ENCODE measurements around the gene CMKLR1. TPM values are rescaled to one million over a fixed set of nuclear protein-coding genes. Genes with fewer than 3 reads are reported as not detected.

Gene CMKLR1
- total RNA-seq, 1 donor from 2014 or later, result 47.5 TPM

GRCh38 chr12:108315486-108316105 is 23.5 kb downstream of the CMKLR1 start:
- H3K4me1 Mint-ChIP-seq (ENCODE audit: unreplicated experiment), result peaks cover 56% of the 10 kb centered on the region
- no peaks in the 10 kb centered on the region for H3K27me3 Mint-ChIP-seq (ENCODE audit: unreplicated experiment)
- H3K9me3 Mint-ChIP-seq (ENCODE audit: unreplicated experiment), result no peaks in the 10 kb centered on the region
- H3K27ac Mint-ChIP-seq (ENCODE audit: unreplicated experiment), result peak overlapping the region; percentile 96
- H3K4me3 Mint-ChIP-seq (ENCODE audit: unreplicated experiment), result no peak overlapping the region
- no peak for DNase-seq (ENCODE audit: extremely low spot score, unreplicated experiment)
- peaks cover 23% of the 10 kb centered on the region for H3K36me3 Mint-ChIP-seq (ENCODE audit: unreplicated experiment)
- TF ChIP-seq, protein P1, sequence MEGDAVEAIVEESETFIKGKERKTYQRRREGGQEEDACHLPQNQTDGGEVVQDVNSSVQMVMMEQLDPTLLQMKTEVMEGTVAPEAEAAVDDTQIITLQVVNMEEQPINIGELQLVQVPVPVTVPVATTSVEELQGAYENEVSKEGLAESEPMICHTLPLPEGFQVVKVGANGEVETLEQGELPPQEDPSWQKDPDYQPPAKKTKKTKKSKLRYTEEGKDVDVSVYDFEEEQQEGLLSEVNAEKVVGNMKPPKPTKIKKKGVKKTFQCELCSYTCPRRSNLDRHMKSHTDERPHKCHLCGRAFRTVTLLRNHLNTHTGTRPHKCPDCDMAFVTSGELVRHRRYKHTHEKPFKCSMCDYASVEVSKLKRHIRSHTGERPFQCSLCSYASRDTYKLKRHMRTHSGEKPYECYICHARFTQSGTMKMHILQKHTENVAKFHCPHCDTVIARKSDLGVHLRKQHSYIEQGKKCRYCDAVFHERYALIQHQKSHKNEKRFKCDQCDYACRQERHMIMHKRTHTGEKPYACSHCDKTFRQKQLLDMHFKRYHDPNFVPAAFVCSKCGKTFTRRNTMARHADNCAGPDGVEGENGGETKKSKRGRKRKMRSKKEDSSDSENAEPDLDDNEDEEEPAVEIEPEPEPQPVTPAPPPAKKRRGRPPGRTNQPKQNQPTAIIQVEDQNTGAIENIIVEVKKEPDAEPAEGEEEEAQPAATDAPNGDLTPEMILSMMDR (IDR thresholded peaks at IDR 0.05), result no peak

DNA sequence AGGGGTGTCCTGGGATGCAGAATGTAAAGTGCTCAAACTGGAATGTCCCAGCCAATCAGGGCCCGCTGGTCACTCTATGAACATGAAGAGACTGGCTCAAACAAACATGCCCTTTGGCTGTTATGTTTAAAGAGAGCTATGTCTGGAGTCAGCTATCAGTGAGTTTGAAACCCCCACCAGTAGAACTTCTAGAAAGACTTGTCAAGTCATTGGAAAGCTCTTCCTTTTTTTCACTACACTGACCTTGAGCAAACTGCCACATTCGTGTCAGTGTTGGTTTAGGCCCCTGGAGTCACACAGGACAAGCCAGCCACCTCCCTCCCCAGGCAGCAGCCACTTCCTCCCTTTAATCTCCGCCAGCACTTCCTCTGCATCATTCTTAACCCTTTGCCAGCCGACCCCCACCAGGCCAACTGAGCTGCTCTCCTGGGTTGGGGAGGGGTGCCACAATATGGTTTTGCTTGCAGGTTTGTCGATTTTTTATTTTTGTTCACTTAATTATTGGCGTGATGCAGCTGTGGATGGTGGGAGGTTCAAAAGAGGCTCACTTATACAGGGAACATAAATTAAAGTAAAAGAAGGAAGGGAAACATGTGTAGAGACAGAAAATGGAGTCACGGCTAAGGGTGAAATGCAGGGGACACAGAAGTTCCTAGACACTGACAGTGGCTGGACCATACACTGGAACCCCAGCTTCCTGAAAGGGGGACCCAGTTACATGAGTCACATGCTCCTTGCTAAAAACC is 25.3 kb downstream of the CMKLR1 start:
- H3K36me3 Mint-ChIP-seq (ENCODE audit: unreplicated experiment), result peaks cover 20% of the 10 kb centered on the region
- no peaks in the 10 kb centered on the region for H3K27me3 Mint-ChIP-seq (ENCODE audit: unreplicated experiment)
- peak overlapping the region; percentile 10 for H3K4me3 Mint-ChIP-seq (ENCODE audit: unreplicated experiment)
- no peaks in the 10 kb centered on the region for H3K9me3 Mint-ChIP-seq (ENCODE audit: unreplicated experiment)
- DNase-seq (ENCODE audit: extremely low spot score, unreplicated experiment), result no peak
- peak overlapping the region; percentile 96 for H3K27ac Mint-ChIP-seq (ENCODE audit: unreplicated experiment)
- TF ChIP-seq, protein P1 (IDR thresholded peaks at IDR 0.05), result no peak
- peaks cover 64% of the 10 kb centered on the region for H3K4me1 Mint-ChIP-seq (ENCODE audit: unreplicated experiment)

DNA sequence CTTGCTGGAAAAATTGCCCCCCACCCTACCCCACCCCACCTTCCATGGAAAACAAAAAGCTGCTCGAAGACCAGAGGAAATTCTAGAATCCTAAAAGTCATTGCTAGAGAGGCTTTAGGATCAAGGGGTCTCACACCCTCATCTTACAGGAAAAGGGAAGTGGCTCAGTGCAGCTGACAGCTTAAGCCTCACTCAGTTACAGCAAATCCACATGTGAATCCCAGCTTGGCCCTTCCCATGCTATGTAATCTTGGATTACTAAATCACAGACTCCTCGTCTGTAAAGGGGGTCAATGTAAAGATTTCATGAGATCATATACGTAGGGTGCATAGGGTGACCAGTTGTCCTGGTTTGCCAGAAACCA is 25.9 kb downstream of the CMKLR1 start:
- TF ChIP-seq, protein P1 (IDR thresholded peaks at IDR 0.05), result no peak
- Mint-ChIP-seq H3K4me1 (ENCODE audit: unreplicated experiment) (peaks cover 66% of the 10 kb centered on the region), H3K27ac (ENCODE audit: unreplicated experiment) (peak overlapping the region; percentile 96)

DNA sequence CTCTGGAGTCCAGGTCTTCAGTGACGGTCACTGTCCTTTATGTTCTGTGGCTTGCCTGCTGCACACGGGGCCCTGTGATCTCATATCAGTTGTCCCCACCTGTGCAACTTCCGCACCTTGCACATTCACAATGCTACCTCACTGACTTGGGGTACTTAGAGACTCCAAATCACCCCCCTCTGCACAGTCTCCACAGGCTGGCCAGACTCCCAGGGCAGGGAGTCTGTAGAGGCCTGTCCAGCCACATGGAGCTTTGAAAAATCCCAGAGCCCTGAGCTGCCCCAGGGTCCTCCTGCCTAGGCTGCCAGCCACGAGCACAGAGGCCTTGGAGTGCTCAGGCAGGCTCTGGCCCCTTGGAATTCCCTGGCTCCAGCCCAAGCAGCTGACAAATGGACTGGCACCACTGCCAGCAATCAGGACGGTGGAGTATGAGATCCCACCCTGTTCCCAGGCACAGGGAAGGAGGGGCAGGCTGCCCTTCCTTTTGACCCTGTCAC is 26.4 kb downstream of the CMKLR1 start:
- TF ChIP-seq, protein P1 (IDR thresholded peaks at IDR 0.05), result no peak
- DNase-seq (ENCODE audit: extremely low spot score, unreplicated experiment), result peak; percentile 90
- Mint-ChIP-seq H3K27ac (ENCODE audit: unreplicated experiment) (peak overlapping the region; percentile 96), H3K36me3 (ENCODE audit: unreplicated experiment) (peaks cover 12% of the 10 kb centered on the region), H3K27me3 (ENCODE audit: unreplicated experiment) (no peaks in the 10 kb centered on the region), H3K4me1 (ENCODE audit: unreplicated experiment) (peaks cover 70% of the 10 kb centered on the region), H3K4me3 (ENCODE audit: unreplicated experiment) (no peak overlapping the region), H3K9me3 (ENCODE audit: unreplicated experiment) (no peaks in the 10 kb centered on the region)

More for the DNA sequence above, 25.9 kb downstream of the CMKLR1 start:
- no peak for DNase-seq (ENCODE audit: extremely low spot score, unreplicated experiment)
- Mint-ChIP-seq H3K9me3 (ENCODE audit: unreplicated experiment) (no peaks in the 10 kb centered on the region), H3K4me3 (ENCODE audit: unreplicated experiment) (no peak overlapping the region), H3K27me3 (ENCODE audit: unreplicated experiment) (no peaks in the 10 kb centered on the region), H3K36me3 (ENCODE audit: unreplicated experiment) (peaks cover 17% of the 10 kb centered on the region)

GRCh38 chr12:108312073-108312659 is 26.9 kb downstream of the CMKLR1 start:
- Mint-ChIP-seq H3K4me3 (ENCODE audit: unreplicated experiment) (no peak overlapping the region), H3K36me3 (ENCODE audit: unreplicated experiment) (peaks cover 7% of the 10 kb centered on the region), H3K27me3 (ENCODE audit: unreplicated experiment) (no peaks in the 10 kb centered on the region), H3K4me1 (ENCODE audit: unreplicated experiment) (peaks cover 76% of the 10 kb centered on the region), H3K27ac (ENCODE audit: unreplicated experiment) (peak overlapping the region; percentile 96), H3K9me3 (ENCODE audit: unreplicated experiment) (no peaks in the 10 kb centered on the region)
- TF ChIP-seq, protein P1 (IDR thresholded peaks at IDR 0.05), result no peak
- no peak for DNase-seq (ENCODE audit: extremely low spot score, unreplicated experiment)
